K562 (cell line): ENCODE data around the gene MRPS6. TPM values are rescaled to one million over a fixed set of nuclear protein-coding genes. Genes with fewer than 3 reads are reported as not detected.
A peak's percentile ranks its signal among the peaks of the same experiment; 100 is the strongest.

Experiments
- ATAC-seq: fragments of 200-7000 bp; cut with Tn5 transposase; 3 replicates; pipeline ENCODE4 v1.9.1; 2020; ENCODE audit warnings: moderate library complexity
- BruUV-seq: library from RNA; stranded (reverse); fragments of 400-500 nt; replicated peaks from 2 replicates; lab custom pipeline; 2021; lab: Mats Ljungman, UMichigan
- CTCF ChIA-PET: fragments of 300-600 bp; formaldehyde crosslinking; extraction: SDS; loops from one replicate; lab custom pipeline; 2021; ENCODE audit warnings: low intra/inter-chr PET ratio; lab: Yijun Ruan, JAX
- POLR2A ChIA-PET: fragments of 300-600, 350-650 bp; sonication (Branson Sonifier 250); formaldehyde crosslinking; extraction: SDS; loops from one replicate; lab custom pipeline; 2021; ENCODE audit warnings: antibody characterized with exemption, inconsistent platforms; lab: Yijun Ruan, JAX
- DNase-seq, 4 experiments: peaks; one replicate each; pipeline versions ENCODE4 v3.0.0 to v3.0.0-alpha.2; 2011 to 2018; ENCODE audit warnings: low spot score in 3 of 4, mixed read lengths in 3 of 4; ENCODE audit errors: extremely low read depth in 1 of 4
- FAIRE-seq: peaks from 2 replicates; lab custom pipeline; 2011; peaks lifted over from hg19 to GRCh38; lab: Jason Lieb, UNC
- H2AFZ ChIP-seq: 2 replicates; pipeline ENCODE4 v1.6.0; 2011; ENCODE audit warnings: low read depth, low read length, control low read depth, inconsistent platforms
- H3K27ac ChIP-seq: fragments of 200-600 bp; 3 replicates; pipeline ENCODE4 v1.8.0; 2011; ENCODE audit warnings: low read depth, mild to moderate bottlenecking, control low read depth, inconsistent platforms, low read length, moderate library complexity, mixed read lengths; ENCODE audit errors: extremely low read depth
- H3K27me3 ChIP-seq, 2 experiments: fragments of 300-600 bp in 1 of 2; 2 replicates in 1 of 2; 3 replicates in 1 of 2; pipeline versions ENCODE4 v1.6.0 to v1.8.0; 2011; ENCODE audit warnings: inconsistent platforms in 2 of 2, low read length in 2 of 2, mild to moderate bottlenecking in 1 of 2, mixed read lengths in 1 of 2, moderate library complexity in 1 of 2; ENCODE audit not compliant: control insufficient read depth in 2 of 2, insufficient read depth in 2 of 2
- H3K36me3 ChIP-seq: fragments of 300-600 bp; 3 replicates; pipeline ENCODE4 v1.8.0; 2011; ENCODE audit warnings: mild to moderate bottlenecking, low read length, inconsistent platforms; ENCODE audit not compliant: control insufficient read depth, insufficient read depth
- H3K4me1 ChIP-seq, 2 experiments: fragments of 200-600 bp in 1 of 2; replicated peaks in 1 of 2; 2 replicates in 1 of 2; 3 replicates in 1 of 2; pipeline versions ENCODE4 v1.5.1 to v1.8.0; 2011; ENCODE audit warnings: inconsistent platforms in 2 of 2, low read length in 2 of 2, mild to moderate bottlenecking in 1 of 2, mixed read lengths in 1 of 2, moderate library complexity in 1 of 2; ENCODE audit not compliant: control insufficient read depth in 2 of 2, insufficient read depth in 2 of 2
- H3K4me2 ChIP-seq: 2 replicates; pipeline ENCODE4 v1.6.1; 2011; ENCODE audit warnings: low read length, control low read depth, inconsistent platforms, mixed read lengths; ENCODE audit not compliant: insufficient read depth
- H3K4me3 ChIP-seq: fragments of 200-600 bp; sonication (generic), shearing (Covaris generic); 2 replicates; pipeline ENCODE4 v1.5.1; 2016; ENCODE audit warnings: control low read depth, inconsistent platforms
- H3K79me2 ChIP-seq: fragments of 200-600 bp; 3 replicates; pipeline ENCODE4 v1.8.0; 2011; ENCODE audit warnings: low read length, inconsistent platforms; ENCODE audit not compliant: control insufficient read depth, insufficient read depth
- H3K9ac ChIP-seq, 2 experiments: 2 replicates each; pipeline versions ENCODE4 v1.6.0 to v1.6.1; 2011; ENCODE audit warnings: low read depth in 2 of 2, low read length in 2 of 2, control low read depth in 1 of 2, inconsistent platforms in 1 of 2, mild to moderate bottlenecking in 1 of 2, mixed read lengths in 1 of 2; ENCODE audit not compliant: insufficient read depth in 1 of 2
- H3K9me1 ChIP-seq: one replicate; pipeline ENCODE4 v1.6.0; 2011; ENCODE audit warnings: inconsistent platforms, mild to moderate bottlenecking, low read length, moderate library complexity; ENCODE audit not compliant: control insufficient read depth, insufficient read depth
- H3K9me3 ChIP-seq: replicated peaks from 2 replicates; pipeline ENCODE4 v1.5.1; 2011; ENCODE audit warnings: low read depth, low read length, inconsistent platforms; ENCODE audit not compliant: control insufficient read depth, insufficient read depth
- H4K20me1 ChIP-seq: replicated peaks from 2 replicates; pipeline ENCODE4 v1.6.1; 2011; ENCODE audit warnings: low read length, inconsistent platforms, mixed read lengths; ENCODE audit not compliant: control insufficient read depth, insufficient read depth
- CHCHD3 ChIP-seq: fragments of 250-450 bp; sonication (Bioruptor Pico); IDR thresholded peaks from 2 replicates; pipeline ENCODE4 v2.1.2; 2022; ENCODE audit warnings: mild to moderate bottlenecking
- CREB3L1 ChIP-seq: fragments of 450-650 bp; IDR thresholded peaks from 2 replicates; pipeline ENCODE4 v1.6.1; 2014; ENCODE audit warnings: low read depth, mild to moderate bottlenecking, moderate library complexity, borderline replicate concordance
- DEAF1 ChIP-seq: fragments of 450-650 bp; formaldehyde crosslinking; IDR thresholded peaks from 2 replicates; pipeline ENCODE4 v1.4.0; 2020; ENCODE audit warnings: mild to moderate bottlenecking, moderate library complexity
- ERF ChIP-seq: fragments of 450-650 bp; formaldehyde crosslinking; IDR thresholded peaks from 2 replicates; pipeline ENCODE4 v1.4.0; 2020; ENCODE audit warnings: mild to moderate bottlenecking, mixed read lengths
- HDAC8 ChIP-seq: fragments of 450-650 bp; IDR thresholded peaks from 2 replicates; pipeline ENCODE4 v1.6.1; 2016; ENCODE audit warnings: mild to moderate bottlenecking, missing genetic modification characterization, moderate library complexity, missing compliant biosample characterization
- KAT8 ChIP-seq: fragments of 450-650 bp; IDR thresholded peaks from 2 replicates; pipeline ENCODE4 v1.6.1; 2016; ENCODE audit warnings: low read depth, mild to moderate bottlenecking
- MED1 ChIP-seq: sonication (generic); formaldehyde crosslinking; IDR thresholded peaks from 2 replicates; pipeline ENCODE4 v1.8.1; 2023; ENCODE audit warnings: missing genetic modification reagents, borderline replicate concordance
- RAD21 ChIP-seq, 2 experiments: fragments of 250-450 bp in 1 of 2; fragments of 450-650 bp in 1 of 2; sonication (Bioruptor Pico) in 1 of 2; formaldehyde crosslinking in 1 of 2; IDR thresholded peaks in 1 of 2; conservative IDR thresholded peaks in 1 of 2; 2 replicates each; pipeline versions ENCODE4 v1.4.0 to v1.8.0; 2020 to 2022; ENCODE audit warnings: mild to moderate bottlenecking in 2 of 2, moderate library complexity in 1 of 2
- SRF ChIP-seq, 2 experiments: fragments of 250-450, 450-650 bp in 1 of 2; sonication (Bioruptor Pico) in 1 of 2; sonication (generic) in 1 of 2; formaldehyde crosslinking; IDR thresholded peaks; 2 replicates each; pipeline versions ENCODE4 v1.5.0 to v1.5.1; 2020 to 2022; ENCODE audit warnings: mild to moderate bottlenecking in 1 of 2, missing genetic modification reagents in 1 of 2
- ZBED1 ChIP-seq: IDR thresholded peaks from 2 replicates; pipeline ENCODE4 v1.6.1; 2014
- ZNF316 ChIP-seq: fragments of 450-650 bp; IDR thresholded peaks from 2 replicates; pipeline ENCODE4 v1.6.1; 2016
- WGBS: fragments of 100-300 bp; shearing (Covaris generic); methylation state at CpG from one replicate; pipeline ENCODE4 v1.1.6; 2016; ENCODE audit warnings: low coverage, mixed read lengths; ENCODE audit not compliant: insufficient coverage; ENCODE audit errors: missing lambda C conversion rate; 5-methylcytosine and 5-hydroxymethylcytosine counted together
- in situ Hi-C: fragments of 300-500 bp; cut with MboI; formaldehyde crosslinking; loops from 4 replicates; pipeline ENCODE4 v1.15.0; 2018; ENCODE audit warnings: inconsistent platforms, mixed read lengths
- intact Hi-C: fragments of 100-400 bp; cut with micrococcal nuclease; formaldehyde crosslinking; loops from 2 replicates; pipeline ENCODE4 v1.14.2; 2022
- polyA plus RNA-seq, 8 experiments: library from polyadenylated mRNA; depleted of rRNA in 4 of 8; stranded (reverse) in 5 of 8; unstranded in 3 of 8; fragments of >200 nt; fragmentation: Nextera tagmentation in 2 of 8; fragmentation: Illumina TruSeq in 1 of 8; extraction: Ambion mirVana in 2 of 8; extraction: Trizol in 1 of 8; gene quantifications; 2 replicates each; pipeline versions ENCODE4 v1.2.1 to v1.2.3, GENCODE V29; 2011 to 2014; ENCODE audit warnings: inconsistent platforms in 1 of 8, missing spikeins in 1 of 8
- total RNA-seq, 7 experiments: library from RNA; depleted of rRNA in 6 of 7; stranded (reverse); fragments of >200 nt in 6 of 7; fragmentation: Illumina TruSeq in 2 of 7; extraction: Trizol in 2 of 7; gene quantifications; 2 replicates each; pipeline versions ENCODE4 v1.2.1 to v1.2.3, GENCODE V29; 2011 to 2021; ENCODE audit warnings: low replicate concordance in 1 of 7
- TF ChIP-seq, protein P1 (sequence below): fragments of 250-450 bp; sonication (Bioruptor Pico); IDR thresholded peaks from 2 replicates; pipeline ENCODE4 v1.4.0; 2020; ENCODE audit warnings: mild to moderate bottlenecking
- TF ChIP-seq, protein P2 (sequence below): fragments of 450-650 bp; IDR thresholded peaks from 2 replicates; pipeline ENCODE4 v1.6.1; 2016; ENCODE audit warnings: antibody characterized with exemption

Gene MRPS6
- total and polyA plus RNA-seq, 9 of the 15 experiments (the other 6 are each of a cell fraction or from before 2014, with no cell fraction given), result 26.1 to 72.0 (median 39.3) TPM

DNA sequence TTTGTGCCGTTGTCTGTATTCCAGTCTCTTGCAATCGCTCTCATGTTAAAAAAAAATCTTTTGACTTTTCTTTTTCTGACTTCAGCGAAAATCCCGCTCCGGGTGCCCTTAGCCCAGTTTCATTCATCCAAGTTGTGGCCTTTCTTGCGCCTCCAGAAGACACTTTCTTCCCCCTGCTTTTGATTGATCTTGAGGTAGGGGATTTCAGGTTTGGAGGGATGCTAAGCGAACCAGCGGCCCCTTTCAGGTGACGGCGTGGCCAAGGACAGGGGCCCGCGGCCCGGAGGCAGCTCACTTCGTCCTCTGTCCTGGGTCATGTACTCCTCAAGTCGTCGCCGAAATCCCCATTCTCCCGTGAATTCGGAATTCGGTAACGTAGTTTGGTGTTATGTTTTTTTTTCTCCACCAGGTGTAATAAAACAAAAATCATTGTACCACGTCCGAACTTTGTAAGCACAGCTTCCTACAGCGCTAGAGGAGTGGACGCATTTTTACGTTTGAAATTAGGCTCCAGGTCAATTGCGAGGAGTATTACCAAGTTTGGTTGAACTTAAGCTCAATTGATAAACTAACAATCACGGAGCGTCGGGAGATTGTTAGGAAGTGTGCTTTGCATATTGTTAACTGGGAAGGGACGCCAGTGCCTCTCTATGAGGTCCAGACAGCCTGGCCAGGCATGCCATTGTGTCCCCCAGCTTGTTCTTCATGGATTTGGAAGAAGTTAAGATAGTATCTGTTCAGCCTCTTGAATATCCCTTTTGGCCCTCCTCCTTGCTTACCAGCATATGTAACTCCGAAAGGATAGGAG is 1.1 kb downstream of the MRPS6 start (continued):
- no peak for TF ChIP-seq KAT8
- no peak; the same call in 1 of the 2 replicates for TF ChIP-seq CREB3L1
- TF ChIP-seq, all 486 proteins: peak for 36

- Histone ChIP-seq H3K79me2 (peaks cover 59% of the 10 kb centered on the region), H3K4me3 (peak overlapping the region; percentile 65; the same call in 1 of the 2 replicates), H4K20me1 (peaks cover 8% of the 10 kb centered on the region; the same call in 1 of the 2 replicates), H3K4me1 (peaks cover 9 to 37% of the 10 kb centered on the region in 2 experiments; a peak in 4 of 5 replicates), H3K27me3 (no peaks in the 10 kb centered on the region), H3K27ac (peak overlapping the region; percentile 74; the same call in 2 of the 3 replicates), H2AFZ (no peak overlapping the region), H3K4me2 (peak overlapping the region; percentile 83), H3K9me3 (no peaks in the 10 kb centered on the region), H3K9ac (peak overlapping the region in 1 of 2 experiments; percentile 77; a peak in 2 of 4 replicates), H3K36me3 (peaks cover 43% of the 10 kb centered on the region), H3K9me1 (no peaks in the 10 kb centered on the region)
- FAIRE-seq (no peak), ATAC-seq (no peak), DNase-seq (no peak)
- ChIA-PET CTCF (interaction anchor here (0.7 kb wide), 1 partner anchor 54 kb away, joined by 3 read pairs; no protein-coding TSS in a partner anchor), POLR2A (interaction anchor here (0.7 to 5.3 kb wide), 5 partner anchors 11 to 151 kb away, joined by 3 to 33 read pairs (median 9); no protein-coding TSS in a partner anchor)
- intact Hi-C loops (loop anchor here (10.0 kb wide), 1 partner anchor 130 kb away; no protein-coding TSS in a partner anchor), in situ Hi-C loops (no loop called here)
- 36% methylated on average over 2 of the region's 2 CpGs for whole genome bisulfite sequencing
- BruUV-seq, result no TSS peak
- TF ChIP-seq ERF (CRISPR knock-in tag) (no peak), ZNF316 (no peak), RAD21 (CRISPR knock-in tag; conservative IDR thresholded peaks at IDR 0.05 in 1 of 2, IDR thresholded peaks at IDR 0.05 in 1 of 2) (0 out of 4 replicates have a peak, but pooled peaks of 1 of the 2 experiments have one; percentile 22), ZBED1 (no peak), KAT8 (no peak), CHCHD3 (no peak), DEAF1 (CRISPR knock-in tag) (0 out of 2 replicates have a peak, but pooled peaks have one; percentile 24), MED1 (CRISPR knock-in tag) (no peak), SRF (CRISPR knock-in tag; IDR thresholded peaks at IDR 0.05) (no peak), HDAC8 (tag) (no peak)
- TF ChIP-seq, protein P1, sequence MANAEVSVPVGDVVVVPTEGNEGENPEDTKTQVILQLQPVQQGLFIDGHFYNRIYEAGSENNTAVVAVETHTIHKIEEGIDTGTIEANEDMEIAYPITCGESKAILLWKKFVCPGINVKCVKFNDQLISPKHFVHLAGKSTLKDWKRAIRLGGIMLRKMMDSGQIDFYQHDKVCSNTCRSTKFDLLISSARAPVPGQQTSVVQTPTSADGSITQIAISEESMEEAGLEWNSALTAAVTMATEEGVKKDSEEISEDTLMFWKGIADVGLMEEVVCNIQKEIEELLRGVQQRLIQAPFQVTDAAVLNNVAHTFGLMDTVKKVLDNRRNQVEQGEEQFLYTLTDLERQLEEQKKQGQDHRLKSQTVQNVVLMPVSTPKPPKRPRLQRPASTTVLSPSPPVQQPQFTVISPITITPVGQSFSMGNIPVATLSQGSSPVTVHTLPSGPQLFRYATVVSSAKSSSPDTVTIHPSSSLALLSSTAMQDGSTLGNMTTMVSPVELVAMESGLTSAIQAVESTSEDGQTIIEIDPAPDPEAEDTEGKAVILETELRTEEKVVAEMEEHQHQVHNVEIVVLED (CRISPR knock-in tag), result no peak
- TF ChIP-seq, protein P2, sequence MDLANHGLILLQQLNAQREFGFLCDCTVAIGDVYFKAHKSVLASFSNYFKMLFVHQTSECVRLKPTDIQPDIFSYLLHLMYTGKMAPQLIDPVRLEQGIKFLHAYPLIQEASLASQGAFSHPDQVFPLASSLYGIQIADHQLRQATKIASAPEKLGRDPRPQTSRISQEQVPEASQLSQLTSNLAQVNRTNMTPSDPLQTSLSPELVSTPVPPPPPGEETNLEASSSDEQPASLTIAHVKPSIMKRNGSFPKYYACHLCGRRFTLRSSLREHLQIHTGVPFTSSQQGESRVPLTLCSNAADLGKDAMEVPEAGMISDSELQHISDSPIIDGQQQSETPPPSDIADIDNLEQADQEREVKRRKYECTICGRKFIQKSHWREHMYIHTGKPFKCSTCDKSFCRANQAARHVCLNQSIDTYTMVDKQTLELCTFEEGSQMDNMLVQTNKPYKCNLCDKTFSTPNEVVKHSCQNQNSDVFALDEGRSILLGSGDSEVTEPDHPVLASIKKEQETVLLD, result no peak
Observed at GRCh38 chr21:34075091-34075425, 1.7 kb downstream of the MRPS6 start.
